PC-9 (cell line): ENCODE measurements around the gene SEZ6L. TPM values are rescaled to one million over a fixed set of nuclear protein-coding genes. Genes with fewer than 3 reads are reported as not detected.

ENCODE experiments used
- BruUV-seq: library from RNA; stranded (reverse); fragments of 400-500 nt; replicated peaks from 2 replicates; lab custom pipeline; 2021; lab: Mats Ljungman, UMichigan
- CTCF ChIA-PET: fragments of 300-600 bp; sonication (Branson Sonifier 250); formaldehyde crosslinking; loops from one replicate; lab custom pipeline; 2022; ENCODE audit warnings: antibody characterized with exemption; lab: Charles Lee
- POLR2A ChIA-PET: fragments of 300-600 bp; sonication (Branson Sonifier 250); formaldehyde crosslinking; loops from one replicate; lab custom pipeline; 2022; ENCODE audit warnings: antibody characterized with exemption; ENCODE audit not compliant: unreplicated experiment; lab: Charles Lee
- DNase-seq, 2 experiments: peaks; one replicate each; pipeline versions ENCODE4 v3.0.0 to v3.0.0-alpha.2; 2015 to 2022; ENCODE audit warnings: mixed read lengths in 1 of 2
- H2AFZ ChIP-seq: fragments of 200-600 bp; sonication (generic); 2 replicates; pipeline ENCODE4 v1.8.1; 2017; ENCODE audit warnings: antibody characterized with exemption
- H3F3A ChIP-seq: fragments of 200-600 bp; sonication (generic); 2 replicates; pipeline ENCODE4 v1.8.1; 2017; ENCODE audit warnings: antibody characterized with exemption, mild to moderate bottlenecking, low read depth; ENCODE audit not compliant: insufficient read depth
- H3K27ac ChIP-seq: fragments of 200-600 bp; sonication (generic); 2 replicates; pipeline ENCODE4 v1.6.1; 2016; ENCODE audit warnings: mixed run types
- H3K27me3 ChIP-seq: fragments of 200-600 bp; sonication (generic); 2 replicates; pipeline ENCODE4 v1.6.1; 2016; ENCODE audit warnings: low read depth, mixed run types; ENCODE audit not compliant: insufficient read depth
- H3K36me3 ChIP-seq: fragments of 200-600 bp; sonication (generic); 2 replicates; pipeline ENCODE4 v1.6.1; 2016; ENCODE audit warnings: low read depth, mixed run types
- H3K4me1 ChIP-seq: fragments of 200-600 bp; sonication (generic); replicated peaks from 2 replicates; pipeline ENCODE4 v1.6.1; 2016; ENCODE audit warnings: mixed run types; ENCODE audit not compliant: insufficient read depth
- H3K4me2 ChIP-seq: fragments of 200-600 bp; sonication (generic); 2 replicates; pipeline ENCODE4 v1.6.1; 2017; ENCODE audit warnings: mixed run types
- H3K4me3 ChIP-seq: fragments of 200-600 bp; sonication (generic); 2 replicates; pipeline ENCODE4 v1.6.1; 2016; ENCODE audit warnings: mixed run types
- H3K79me2 ChIP-seq: fragments of 200-600 bp; sonication (generic); 2 replicates; pipeline ENCODE4 v1.6.1; 2017; ENCODE audit warnings: low read depth, mixed run types
- H3K9me2 ChIP-seq: fragments of 200-600 bp; sonication (generic); 2 replicates; pipeline ENCODE4 v1.8.1; 2017; ENCODE audit warnings: mild to moderate bottlenecking; ENCODE audit not compliant: insufficient read depth
- H3K9me3 ChIP-seq: fragments of 200-600 bp; sonication (generic); 2 replicates; pipeline ENCODE4 v1.8.1; 2016; ENCODE audit warnings: low read depth; ENCODE audit not compliant: insufficient read depth
- H4K20me1 ChIP-seq: fragments of 200-600 bp; sonication (generic); 2 replicates; pipeline ENCODE4 v1.8.1; 2017; ENCODE audit not compliant: insufficient read depth
- CTCF ChIP-seq: fragments of 200-600 bp; sonication (generic); conservative IDR thresholded peaks from 2 replicates; pipeline ENCODE4 v1.6.1; 2017; ENCODE audit warnings: mixed run types, antibody characterized with exemption, mild to moderate bottlenecking, moderate library complexity
- EZH2 ChIP-seq: fragments of 200-600 bp; sonication (generic); IDR thresholded peaks from 2 replicates; pipeline ENCODE4 v1.8.0; 2017; ENCODE audit warnings: antibody characterized with exemption, low read depth
- intact Hi-C: fragments of 100-400 bp; cut with micrococcal nuclease; formaldehyde crosslinking; loops from one replicate; pipeline ENCODE4 v1.10.0; 2022; ENCODE audit not compliant: unreplicated experiment
- total RNA-seq: library from RNA; stranded (reverse); gene quantifications from 2 replicates; pipeline ENCODE4 v1.2.3, GENCODE V29; 2021

Gene SEZ6L
- total RNA-seq, 1 experiment from 2014 or later, result not detected

DNA sequence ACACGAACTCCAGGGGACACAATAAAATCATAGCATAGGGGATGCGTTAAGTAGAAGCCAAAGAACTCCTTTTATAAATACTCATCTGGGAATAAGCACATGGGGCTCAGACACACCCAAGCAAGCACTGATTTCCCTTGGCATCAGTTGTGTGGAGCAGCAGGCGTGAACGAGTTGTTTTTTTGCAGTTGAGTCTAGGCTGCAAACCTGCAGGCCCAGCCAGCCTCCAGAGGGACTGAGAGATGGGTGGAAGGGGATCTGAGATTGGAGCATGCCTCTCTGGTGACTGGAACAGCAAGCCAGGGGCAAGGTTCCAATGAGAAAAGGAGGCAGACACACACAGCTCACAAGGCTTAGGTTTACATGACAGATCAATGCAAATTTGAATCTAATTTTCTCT lies 27.4 kb upstream of the SEZ6L start:
- Histone ChIP-seq H3K27me3 (peaks cover 33% of the 10 kb centered on the region), H3K9me2 (no peaks in the 10 kb centered on the region), H3K79me2 (no peaks in the 10 kb centered on the region), H3F3A (no peaks in the 10 kb centered on the region), H4K20me1 (no peaks in the 10 kb centered on the region), H3K4me3 (no peak overlapping the region), H3K36me3 (no peaks in the 10 kb centered on the region), H3K4me1 (no peaks in the 10 kb centered on the region), H3K9me3 (no peaks in the 10 kb centered on the region), H3K4me2 (no peak overlapping the region), H3K27ac (no peak overlapping the region), H2AFZ (no peak overlapping the region)
- no peak for DNase-seq
- BruUV-seq, result no TSS peak
- POLR2A ChIA-PET, result no interaction called here
- intact Hi-C loops, result no loop called here
- TF ChIP-seq EZH2 (no peak), CTCF (no peak)
- CTCF ChIA-PET, result no interaction called here

- intact Hi-C loops, result no loop called here
- CTCF ChIA-PET, result no interaction called here
- DNase-seq, result no peak
- TF ChIP-seq CTCF, result no peak
- H4K20me1 ChIP-seq, result no peaks in the 10 kb centered on the region
- no TSS peak for BruUV-seq
- no peak overlapping the region for H3K4me2 ChIP-seq
- no peaks in the 10 kb centered on the region for H3K9me2 ChIP-seq
- no peak overlapping the region for H3K4me3 ChIP-seq
- H3K9me3 ChIP-seq, result no peaks in the 10 kb centered on the region
- H3K79me2 ChIP-seq, result no peaks in the 10 kb centered on the region
- H3K4me1 ChIP-seq, result no peaks in the 10 kb centered on the region
- peaks cover 34% of the 10 kb centered on the region for H3K27me3 ChIP-seq
- H2AFZ ChIP-seq, result no peak overlapping the region
- POLR2A ChIA-PET, result no interaction called here
- H3F3A ChIP-seq, result no peaks in the 10 kb centered on the region
- no peaks in the 10 kb centered on the region for H3K36me3 ChIP-seq
- H3K27ac ChIP-seq, result no peak overlapping the region
These were observed 25.4 kb upstream of the SEZ6L start for GRCh38 chr22:26143806-26144325.

- H4K20me1 ChIP-seq, result no peaks in the 10 kb centered on the region
- H3K4me1 ChIP-seq, result no peaks in the 10 kb centered on the region
- POLR2A ChIA-PET, result no interaction called here
- no peak for DNase-seq
- H3K4me3 ChIP-seq, result no peak overlapping the region
- no peaks in the 10 kb centered on the region for H3K9me2 ChIP-seq
- no peaks in the 10 kb centered on the region for H3K36me3 ChIP-seq
- intact Hi-C loops, result no loop called here
- H3K4me2 ChIP-seq, result no peak overlapping the region
- no peaks in the 10 kb centered on the region for H3K9me3 ChIP-seq
- H3F3A ChIP-seq, result no peaks in the 10 kb centered on the region
- H3K27ac ChIP-seq, result no peak overlapping the region
- H3K27me3 ChIP-seq, result peaks cover 39% of the 10 kb centered on the region
- H3K79me2 ChIP-seq, result no peaks in the 10 kb centered on the region
- no peak overlapping the region for H2AFZ ChIP-seq
- BruUV-seq, result no TSS peak
- TF ChIP-seq CTCF, result no peak
- no peak for TF ChIP-seq EZH2
- CTCF ChIA-PET, result no interaction called here
These were observed 9.4 kb upstream of the SEZ6L start for GRCh38 chr22:26159886-26160285.
